T-helper 22 cell (primary cell): Measurements from ENCODE around the gene S100A7.
"Not testable (repeated sequence)": the region's sequence is repeated elsewhere in the genome, so short reads cannot be mapped to it uniquely, and the experiment has no call there.

Source experiments
- DNase-seq: peaks from one replicate; pipeline ENCODE4 v3.0.0-alpha.2; 2020; ENCODE audit warnings: low read depth

Gene S100A7

DNA sequence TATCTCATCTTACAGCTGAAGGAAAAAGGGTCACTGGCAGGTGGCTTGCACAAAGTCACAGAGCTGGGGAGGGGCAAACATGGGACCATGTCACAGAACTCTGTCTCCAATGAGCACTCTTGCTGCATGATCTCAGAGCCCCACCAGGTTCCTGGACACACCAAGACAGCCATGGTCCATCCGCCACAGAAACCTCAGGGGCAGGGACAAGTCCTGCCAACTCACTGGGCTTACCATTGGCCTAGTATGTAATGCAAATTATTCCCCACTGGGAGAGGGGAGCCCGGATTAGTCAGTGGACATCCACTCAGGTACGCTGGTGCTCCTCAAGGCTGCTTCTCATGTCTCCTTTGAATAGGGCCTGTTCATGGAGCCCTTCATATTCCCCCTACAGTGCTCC, 29.9 kb downstream of the S100A7 start:
- DNase-seq: no peak

DNA sequence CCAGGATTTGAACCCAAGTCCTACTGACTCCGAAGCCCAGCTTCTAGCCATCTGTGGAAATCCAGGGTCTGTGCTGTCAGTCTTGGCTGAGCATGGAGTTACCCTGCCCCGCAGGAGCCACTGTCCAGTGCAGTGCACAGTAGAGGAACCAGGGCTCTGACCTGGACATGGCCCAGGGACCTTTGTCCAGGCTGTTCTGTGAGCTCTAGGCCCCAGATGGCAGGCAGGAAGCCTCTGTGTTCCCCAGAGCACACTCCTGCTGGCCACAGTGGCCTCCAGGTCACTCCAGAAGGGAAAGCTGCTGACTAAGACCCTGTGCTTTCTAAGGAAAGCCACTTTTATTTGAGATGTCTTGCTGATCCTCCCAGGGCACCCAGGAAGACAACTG, 30.3 kb downstream of the S100A7 start:
- no peak for DNase-seq

DNA sequence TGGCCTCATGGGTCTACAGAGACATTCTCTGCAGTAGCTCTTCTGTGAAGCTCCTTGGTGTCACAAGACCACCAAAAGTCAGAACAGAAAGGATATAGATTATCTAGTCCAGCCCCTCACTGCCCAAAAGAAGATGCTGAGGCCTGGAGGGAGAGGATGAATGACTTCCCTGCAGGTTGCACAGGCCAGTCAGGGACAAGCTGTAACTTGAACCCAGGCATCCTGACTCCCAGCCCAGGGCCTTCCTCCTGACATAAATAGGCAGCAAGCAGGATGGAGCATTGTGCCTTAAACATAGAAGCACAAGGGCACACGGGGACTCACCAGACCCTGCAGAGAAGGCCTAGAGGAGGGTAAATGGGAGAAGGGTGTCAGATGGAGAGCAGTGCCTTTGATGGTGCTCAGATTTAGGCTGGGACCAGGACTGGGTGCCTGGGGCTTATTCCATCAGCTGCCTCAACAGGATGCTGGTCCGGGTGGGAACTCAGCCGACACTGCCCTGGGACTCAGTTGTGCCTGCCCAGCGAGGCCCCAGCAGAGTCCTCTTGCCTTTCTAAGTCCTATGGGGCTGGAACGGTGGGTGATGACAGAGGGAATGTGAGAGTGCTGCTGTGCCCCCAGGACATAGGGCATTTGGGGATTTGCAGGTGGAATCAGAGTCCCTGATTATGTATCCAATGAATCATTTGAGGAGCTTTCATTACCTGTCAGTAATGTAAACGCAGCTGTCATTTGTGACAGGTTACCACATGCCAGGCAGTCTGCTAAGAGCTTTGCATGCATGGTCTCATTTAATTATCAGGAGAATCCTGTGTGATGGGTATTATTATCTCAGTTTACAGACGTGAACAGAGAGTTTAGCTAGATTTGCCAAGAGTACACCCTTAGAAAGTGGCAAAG, 30.9 kb downstream of the S100A7 start:
- DNase-seq: no peak

DNA sequence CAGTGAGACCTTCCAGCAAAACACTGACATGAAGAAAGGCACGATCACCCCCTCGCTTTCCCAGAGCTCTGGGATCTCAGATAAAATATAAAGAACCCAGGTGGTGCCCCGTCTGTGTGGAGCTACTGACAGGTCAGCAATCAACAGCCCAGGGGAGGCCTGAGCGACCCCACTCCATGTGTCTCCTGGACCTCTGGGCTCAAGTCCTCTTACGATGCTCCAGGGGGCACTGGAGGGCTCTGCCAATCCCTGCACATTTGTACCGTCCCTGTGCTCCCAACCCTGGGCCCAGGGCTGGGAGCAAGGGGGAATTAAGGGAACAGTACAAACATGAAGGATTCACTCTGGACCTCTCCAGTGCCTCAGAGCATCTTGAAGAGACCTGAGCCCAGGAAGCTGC, 31.7 kb downstream of the S100A7 start:
- no peak for DNase-seq

DNA sequence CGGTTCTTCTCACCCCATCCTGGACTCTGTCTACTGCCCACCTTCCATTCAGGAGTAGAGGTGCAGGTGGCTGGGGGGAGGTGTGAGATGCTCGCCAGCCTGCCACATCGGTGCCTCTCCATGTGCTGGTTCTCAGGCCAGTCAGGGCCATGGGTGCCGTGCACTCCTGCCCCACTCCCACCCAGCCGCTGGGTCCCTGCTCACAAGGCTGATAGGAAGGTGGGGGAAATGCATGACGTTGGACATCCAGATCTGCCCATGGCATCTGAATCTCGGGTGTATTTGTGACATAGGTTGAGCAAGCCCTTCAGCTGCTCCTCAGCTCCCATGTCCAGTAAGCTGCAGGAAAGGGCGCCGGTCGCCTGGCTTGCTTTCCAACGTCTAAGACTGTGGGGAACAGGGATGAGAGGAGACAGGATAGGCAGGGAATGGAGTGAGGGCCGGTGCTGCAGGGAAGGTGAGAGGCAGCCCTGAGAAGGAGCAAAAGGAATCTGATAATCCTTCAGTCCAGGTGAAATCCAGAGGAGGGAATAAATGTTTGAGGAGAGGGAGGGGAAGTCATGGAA, 32.3 kb downstream of the S100A7 start:
- DNase-seq: no peak

DNA sequence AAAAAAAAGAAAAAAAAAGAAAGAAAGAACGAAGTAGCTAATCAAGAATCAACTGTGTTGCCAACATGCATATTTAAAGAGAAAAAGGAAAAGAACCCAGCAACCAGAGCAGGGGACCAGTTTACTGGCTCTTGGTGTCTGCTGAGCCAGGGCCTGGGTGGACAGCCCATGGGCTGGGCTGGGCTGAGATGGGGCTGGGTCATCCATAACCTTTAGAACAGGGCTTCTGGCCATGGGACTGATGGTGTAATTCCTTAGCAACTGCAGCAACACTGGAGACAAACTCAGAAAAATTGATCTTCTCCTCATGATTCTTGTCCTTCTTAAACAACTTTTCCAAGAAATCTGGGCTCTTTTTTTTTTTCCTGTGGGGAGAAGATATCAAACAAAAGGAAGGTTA, 33.6 kb downstream of the S100A7 start:
- DNase-seq: no peak

DNA sequence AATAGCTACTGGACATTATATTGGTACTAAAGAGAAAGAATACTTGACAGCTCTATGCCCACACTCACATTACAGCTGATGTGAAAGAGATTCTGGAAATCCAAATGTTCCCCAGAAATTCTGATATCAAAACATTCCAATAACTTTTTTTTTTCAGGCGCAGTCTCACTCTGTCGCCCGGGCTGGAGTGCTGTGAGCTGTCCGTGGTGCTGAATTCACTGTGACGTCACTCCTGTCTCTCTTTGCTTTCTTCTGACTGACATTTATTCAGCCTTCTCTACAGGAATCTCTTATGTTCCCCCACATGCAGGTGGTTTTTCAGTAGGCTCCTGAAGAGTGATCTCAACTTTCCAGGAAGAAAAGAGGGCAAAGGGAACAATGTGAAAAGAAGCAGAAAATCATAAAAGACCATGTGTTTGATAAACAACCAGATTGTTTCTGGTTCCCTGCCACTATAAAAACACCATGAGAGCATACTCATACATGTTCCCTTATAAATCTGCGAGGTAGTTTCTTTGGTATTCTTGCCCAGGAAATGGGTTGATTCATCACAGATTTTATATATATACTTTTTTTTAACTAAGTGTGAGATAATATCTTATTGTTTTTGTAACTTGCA, 37.9 kb downstream of the S100A7 start:
- peak; percentile 6 for DNase-seq

DNA sequence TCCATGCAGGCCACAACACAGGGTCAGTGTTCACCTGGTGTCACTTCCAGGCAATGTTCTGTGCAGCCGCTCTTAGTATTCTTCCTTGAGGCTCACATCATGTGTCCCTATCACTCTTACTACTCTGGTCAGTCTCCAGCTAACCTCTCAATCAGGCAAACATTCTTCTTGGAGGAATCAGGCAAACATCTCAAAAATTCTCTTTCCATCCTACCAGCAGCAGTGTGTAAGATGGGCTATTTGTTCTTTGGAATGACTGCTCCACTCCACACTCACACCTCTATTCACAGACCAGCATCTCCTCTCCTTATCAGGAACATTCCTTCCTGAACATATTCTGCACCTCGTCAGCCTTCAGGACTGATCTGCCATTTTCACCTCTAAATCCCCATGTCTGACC, 40.1 kb downstream of the S100A7 start:
- DNase-seq: no peak

DNA sequence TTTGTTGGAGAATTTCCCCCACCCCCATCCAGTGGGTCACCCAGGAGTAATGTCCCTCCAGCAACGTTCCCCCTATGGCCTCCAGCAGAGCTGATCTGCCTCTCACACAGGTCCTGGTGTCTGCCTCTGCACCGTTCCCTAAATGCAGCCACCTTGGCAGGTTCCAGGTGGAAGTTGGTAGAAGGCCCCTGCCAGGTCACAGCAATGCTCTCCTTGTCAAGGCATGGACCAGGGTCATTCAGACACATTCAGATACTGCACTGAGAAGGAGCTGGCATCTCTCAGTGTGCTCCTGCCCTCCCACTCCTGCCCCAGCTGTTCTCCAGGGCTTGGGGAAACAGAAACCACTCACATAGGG, 41.0 kb downstream of the S100A7 start:
- DNase-seq: not testable (repeated sequence)

DNA sequence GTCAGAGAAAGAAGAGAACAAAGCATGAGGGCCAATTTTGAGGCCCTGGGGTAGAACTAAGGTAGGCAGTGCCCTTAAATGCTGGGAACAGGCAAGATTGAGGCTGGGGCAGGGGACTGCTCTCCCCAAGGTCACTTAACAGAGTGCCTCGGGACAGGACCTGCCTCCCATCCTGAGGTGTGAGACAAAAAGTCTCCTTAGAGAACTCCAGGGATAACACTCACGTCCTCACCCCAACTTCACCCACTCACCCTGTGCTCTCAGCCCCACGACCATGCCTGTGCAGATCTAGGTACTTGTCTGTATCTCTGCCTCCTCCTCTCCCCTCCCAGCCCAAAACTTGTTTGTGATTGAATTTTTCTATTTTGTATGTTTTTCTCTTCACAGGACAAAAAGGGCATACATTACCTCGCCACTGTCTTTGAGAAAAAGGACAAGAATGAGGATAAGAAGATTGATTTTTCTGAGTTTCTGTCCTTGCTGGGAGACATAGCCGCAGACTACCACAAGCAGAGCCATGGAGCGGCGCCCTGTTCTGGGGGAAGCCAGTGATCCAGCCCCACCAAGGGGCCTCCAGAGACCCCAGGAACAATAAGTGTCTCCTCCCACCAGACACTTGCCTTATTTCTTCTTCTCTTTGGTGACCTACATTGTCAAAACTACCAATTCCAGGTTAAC, 41.6 kb downstream of the S100A7 start:
- DNase-seq: not testable (repeated sequence)

DNA sequence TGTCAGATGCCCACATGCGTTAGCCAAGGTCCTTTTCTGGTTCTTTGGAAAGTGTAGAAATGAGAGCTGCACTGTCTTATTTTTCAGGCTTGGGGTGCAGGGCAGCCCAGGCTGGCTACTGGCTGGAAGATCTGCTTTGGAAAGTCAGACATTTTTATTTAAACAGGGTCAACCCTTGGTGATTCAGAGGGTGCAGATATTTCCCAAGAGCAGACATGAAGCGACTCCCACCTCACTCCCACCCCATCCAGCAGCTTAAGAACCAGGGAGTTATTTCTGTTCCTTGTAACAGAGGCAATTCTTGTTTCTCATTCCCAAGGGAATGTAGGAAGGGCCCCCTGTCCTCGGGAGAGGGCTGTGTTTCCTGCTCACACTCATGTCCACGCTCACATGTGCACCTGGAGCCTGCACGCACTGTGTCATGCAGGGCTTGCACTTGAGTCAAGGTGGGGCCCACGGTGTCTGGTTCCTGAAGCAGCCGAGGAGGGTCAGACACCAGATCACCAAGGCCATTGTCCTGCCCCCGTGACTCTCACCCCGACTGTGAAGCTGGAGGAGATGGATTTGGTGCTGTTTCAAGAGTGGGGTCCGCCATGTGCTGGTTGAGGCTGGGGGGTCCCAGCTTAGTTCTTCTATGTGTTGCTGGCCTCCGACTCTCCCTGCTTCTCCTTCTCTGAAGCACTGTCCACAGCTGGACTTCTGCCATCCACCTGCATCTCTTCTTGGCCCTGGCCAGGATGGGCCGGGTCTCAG, 43.1 kb downstream of the S100A7 start:
- no peak for DNase-seq

DNA sequence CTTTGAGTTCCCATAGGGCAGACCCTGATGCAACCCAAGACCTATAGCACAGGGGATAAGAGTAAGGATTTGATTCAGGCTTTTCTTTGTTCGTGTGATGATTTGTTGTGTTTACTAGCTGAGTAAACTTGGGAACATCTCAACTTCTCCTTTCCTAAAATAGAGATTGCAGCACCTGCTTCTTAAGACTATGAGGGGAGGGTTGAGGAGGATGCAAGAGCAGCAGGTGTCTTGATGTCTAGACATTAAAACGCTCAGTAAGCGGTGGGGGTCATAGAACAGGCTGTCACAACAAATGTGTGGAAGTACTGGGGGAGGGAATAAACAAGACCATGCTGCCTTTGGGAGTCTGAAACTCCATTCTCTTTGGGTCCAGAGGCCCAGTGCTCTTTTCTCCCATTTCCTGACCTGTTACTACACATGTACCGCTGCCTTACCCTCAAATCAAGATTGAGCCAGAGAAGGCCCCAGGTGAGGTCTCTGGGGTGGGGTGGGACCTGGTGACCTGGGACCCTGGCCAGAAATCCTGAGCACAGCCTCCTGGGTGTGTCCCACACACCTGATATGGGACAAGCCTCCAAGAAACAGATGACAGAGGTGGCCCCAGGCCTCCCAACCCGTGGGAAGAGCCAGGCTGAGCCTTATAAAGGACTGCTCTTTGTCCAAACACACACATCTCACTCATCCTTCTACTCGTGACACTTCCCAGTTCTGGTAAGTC, 44.4 kb downstream of the S100A7 start, which contains the start of gene S100A7A:
Gene S100A7A (plus strand): TSS at position 671 of the 721 bp plus-strand sequence. CDS start 1,563 bp downstream, outside the sequence.
- DNase-seq: no peak

DNA sequence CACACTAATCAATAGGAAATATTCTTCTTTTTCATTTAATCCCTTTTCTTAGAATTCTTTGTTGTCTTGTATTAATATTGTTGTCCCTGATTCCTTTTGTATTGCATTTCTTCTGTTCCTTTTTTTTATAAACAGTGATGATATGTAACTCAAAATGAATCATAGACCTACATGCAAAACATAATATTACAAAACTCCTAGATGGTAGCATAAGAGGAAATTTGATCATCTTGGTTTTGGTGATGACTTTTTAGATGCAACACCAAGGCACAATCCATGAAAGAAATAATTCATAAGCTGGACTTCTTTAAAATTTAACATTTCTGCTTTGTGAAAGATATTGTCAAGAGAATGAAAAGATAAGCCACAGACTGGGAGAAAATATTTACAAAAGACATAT, 46.5 kb downstream of the S100A7 start:
- not testable (repeated sequence) for DNase-seq
